ENCODE results near the gene EFNB2. TPM values are rescaled to one million over a fixed set of nuclear protein-coding genes. Genes with fewer than 3 reads are reported as not detected.

The EFNB2 gene
- total and polyA plus RNA-seq, 11 donors = 7.3 to 20.2 (median 12.7) TPM

DNA sequence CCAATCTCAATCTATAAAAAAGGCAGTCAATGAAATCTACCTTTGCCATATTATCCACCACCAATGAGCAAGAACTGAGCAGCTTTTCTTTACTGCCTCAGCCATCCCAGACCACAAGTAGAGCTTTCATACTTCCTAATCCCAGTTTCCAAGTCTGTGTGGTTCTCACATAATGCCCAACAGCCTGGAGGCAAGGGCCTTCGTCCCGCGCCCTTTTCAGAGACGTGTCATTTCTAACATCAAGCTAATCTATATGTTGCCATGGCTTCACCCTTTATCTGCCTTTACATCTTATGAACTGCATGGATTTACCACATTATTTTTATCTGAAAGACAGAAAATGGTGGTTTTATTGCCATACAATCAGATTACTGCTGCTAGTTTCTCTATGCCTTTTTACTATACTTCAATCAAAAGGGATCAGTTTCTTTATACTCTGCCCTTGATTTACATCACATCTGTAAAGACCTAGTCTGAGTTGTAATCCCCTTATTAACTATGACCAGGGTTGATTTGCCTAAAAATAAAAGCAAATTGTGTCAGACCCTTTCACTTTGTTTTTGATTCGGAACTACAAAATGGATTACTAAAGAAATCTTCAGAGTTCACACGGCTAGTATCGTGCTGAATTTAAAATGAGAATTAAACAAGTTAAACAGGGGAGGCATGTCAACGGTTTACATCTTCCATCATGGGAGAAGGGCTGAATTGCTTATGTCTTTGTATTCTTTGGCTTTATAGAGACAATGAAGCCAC is 5.9 kb downstream of the EFNB2 start:
- Histone ChIP-seq H3K27me3 (peaks cover 0 to 30% (median 0%) of the 10 kb centered on the region in 9 donors), H3K4me3 (peak overlapping the region in 6 of 12 donors; percentile 59 to 83 (median 74)), H3K27ac (peak overlapping the region in 6 of 12 donors; percentile 4 to 46 (median 30)), H3K9me3 (no peaks in the 10 kb centered on the region), H3K36me3 (no peaks in the 10 kb centered on the region), H3K4me1 (peaks cover 0 to 25% (median 3%) of the 10 kb centered on the region in 12 donors)
- ATAC-seq = no peak
- intact Hi-C loops (cut with DNase I) = loop anchor here (5.0 to 10.0 kb wide), 13 partner anchors 175 to 1957 kb away; no protein-coding TSS in a partner anchor
- WGBS, 4 donors = 76 to 88% (median 82%) methylated on average over 8 of the region's 8 CpGs
- TF ChIP-seq POLR2A (IDR thresholded peaks at IDR 0.05) = no peak
- TF ChIP-seq, protein P1, sequence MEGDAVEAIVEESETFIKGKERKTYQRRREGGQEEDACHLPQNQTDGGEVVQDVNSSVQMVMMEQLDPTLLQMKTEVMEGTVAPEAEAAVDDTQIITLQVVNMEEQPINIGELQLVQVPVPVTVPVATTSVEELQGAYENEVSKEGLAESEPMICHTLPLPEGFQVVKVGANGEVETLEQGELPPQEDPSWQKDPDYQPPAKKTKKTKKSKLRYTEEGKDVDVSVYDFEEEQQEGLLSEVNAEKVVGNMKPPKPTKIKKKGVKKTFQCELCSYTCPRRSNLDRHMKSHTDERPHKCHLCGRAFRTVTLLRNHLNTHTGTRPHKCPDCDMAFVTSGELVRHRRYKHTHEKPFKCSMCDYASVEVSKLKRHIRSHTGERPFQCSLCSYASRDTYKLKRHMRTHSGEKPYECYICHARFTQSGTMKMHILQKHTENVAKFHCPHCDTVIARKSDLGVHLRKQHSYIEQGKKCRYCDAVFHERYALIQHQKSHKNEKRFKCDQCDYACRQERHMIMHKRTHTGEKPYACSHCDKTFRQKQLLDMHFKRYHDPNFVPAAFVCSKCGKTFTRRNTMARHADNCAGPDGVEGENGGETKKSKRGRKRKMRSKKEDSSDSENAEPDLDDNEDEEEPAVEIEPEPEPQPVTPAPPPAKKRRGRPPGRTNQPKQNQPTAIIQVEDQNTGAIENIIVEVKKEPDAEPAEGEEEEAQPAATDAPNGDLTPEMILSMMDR (IDR thresholded peaks at IDR 0.05) = no peak
- DNase-seq = no peak

DNA sequence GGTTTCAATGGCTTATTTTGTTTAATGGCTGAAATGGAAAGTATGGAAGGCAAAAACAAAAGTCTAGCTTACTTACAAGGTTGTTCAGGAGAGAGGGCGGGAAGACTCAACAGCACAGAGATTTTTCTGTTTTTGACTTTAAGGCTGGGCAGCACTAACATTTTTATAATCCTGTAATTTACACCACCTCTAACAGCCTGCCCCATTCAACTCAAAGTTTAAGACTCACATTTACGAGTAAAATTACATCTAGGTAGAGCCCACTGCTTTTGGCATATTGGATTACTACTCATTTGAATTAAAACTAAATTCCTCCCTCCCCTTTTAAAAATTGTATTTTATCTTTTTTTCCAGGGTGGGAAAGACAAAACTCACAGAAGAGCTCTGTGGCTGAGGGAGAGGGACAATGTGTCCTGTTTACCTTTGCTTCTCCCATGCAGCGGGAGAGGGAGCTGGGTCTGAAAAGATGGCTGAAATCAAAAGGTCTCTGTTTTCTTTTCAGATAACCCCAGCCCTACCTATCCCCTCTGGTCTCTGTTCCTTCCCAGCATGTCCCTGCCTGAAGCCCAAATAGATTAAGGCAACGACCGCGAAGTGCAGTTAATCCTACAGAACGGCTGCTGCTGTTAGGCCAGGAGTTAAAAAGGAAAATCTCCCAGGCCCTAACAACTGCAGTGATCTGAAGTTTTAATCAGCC is 6.6 kb downstream of the EFNB2 start:
- ATAC-seq (no peak), DNase-seq (no peak)
- Histone ChIP-seq H3K4me3 (peak overlapping the region in 6 of 12 donors; percentile 59 to 83 (median 74)), H3K9me3 (no peaks in the 10 kb centered on the region), H3K27ac (peak overlapping the region in 1 of 12 donors; percentile 39), H3K4me1 (peaks cover 0 to 25% (median 4%) of the 10 kb centered on the region in 12 donors), H3K36me3 (no peaks in the 10 kb centered on the region), H3K27me3 (peaks cover 0 to 22% (median 0%) of the 10 kb centered on the region in 9 donors)
- 87 to 89% (median 88%) methylated on average over 7 of the region's 7 CpGs for WGBS, 4 donors
- intact Hi-C loops (cut with DNase I) = loop anchor here in 5 of 10 donors (10.0 kb wide), 4 partner anchors 444 to 1954 kb away; no protein-coding TSS in a partner anchor
- TF ChIP-seq, protein P1 (IDR thresholded peaks at IDR 0.05) = no peak
- TF ChIP-seq POLR2A (IDR thresholded peaks at IDR 0.05) = no peak

DNA sequence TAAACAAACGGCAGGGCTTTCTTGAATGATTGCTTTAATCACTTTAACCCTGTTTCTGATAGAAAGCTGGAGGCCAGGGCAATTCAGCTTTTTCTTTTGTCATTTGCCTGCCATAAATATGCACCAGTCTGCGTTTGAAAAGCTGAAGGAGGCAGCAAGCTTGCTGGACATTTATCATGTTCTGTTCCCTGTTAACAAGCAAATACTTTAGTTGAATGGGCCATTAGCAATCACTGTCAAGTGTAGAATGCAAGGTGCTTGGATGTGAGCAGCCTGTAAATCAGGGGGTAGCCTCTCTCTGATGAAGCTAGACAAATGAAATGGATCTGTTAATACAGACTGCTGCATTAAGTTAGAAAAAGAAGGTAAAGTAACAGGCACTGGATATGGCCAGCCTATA is 7.6 kb downstream of the EFNB2 start:
- Histone ChIP-seq H3K36me3 (no peaks in the 10 kb centered on the region), H3K27me3 (peaks cover 0 to 16% (median 0%) of the 10 kb centered on the region in 9 donors), H3K9me3 (no peaks in the 10 kb centered on the region), H3K4me1 (peaks cover 0 to 34% (median 3%) of the 10 kb centered on the region in 12 donors), H3K4me3 (peak overlapping the region in 2 of 12 donors; percentile 6 to 74), H3K27ac (no peak overlapping the region)
- ATAC-seq (no peak), DNase-seq (no peak)
- 42 to 61% (median 49%) methylated on average over 2 of the region's 2 CpGs for WGBS, 4 donors
- intact Hi-C loops (cut with DNase I) = loop anchor here in 5 of 10 donors (10.0 kb wide), 4 partner anchors 443 to 1953 kb away; no protein-coding TSS in a partner anchor
- TF ChIP-seq, protein P1 (IDR thresholded peaks at IDR 0.05) = no peak
- TF ChIP-seq POLR2A (IDR thresholded peaks at IDR 0.05) = no peak

DNA sequence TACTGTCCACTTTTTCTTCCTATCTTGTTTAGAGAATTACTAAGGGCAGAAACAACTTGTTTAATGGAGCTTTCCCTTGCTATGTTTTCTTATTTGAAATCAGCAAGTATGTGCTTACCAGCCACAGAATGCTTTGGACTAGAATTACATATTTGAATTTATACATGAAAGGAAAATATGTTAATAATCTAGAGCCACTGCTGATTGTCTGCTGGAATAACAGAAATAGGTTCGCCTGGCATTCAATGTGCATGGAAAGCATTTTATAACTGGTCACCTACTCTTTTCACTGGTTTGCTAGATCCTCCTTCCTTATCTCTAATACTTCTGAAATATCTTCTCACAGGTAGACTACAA is 8.0 kb downstream of the EFNB2 start:
- 83 to 97% (median 91%) methylated on average over 1 of the region's 1 CpG for WGBS, 4 donors
- ATAC-seq (no peak), DNase-seq (no peak)
- Histone ChIP-seq H3K27me3 (peaks cover 0 to 12% (median 0%) of the 10 kb centered on the region in 9 donors), H3K36me3 (no peaks in the 10 kb centered on the region), H3K9me3 (no peaks in the 10 kb centered on the region), H3K4me3 (peak overlapping the region in 2 of 12 donors; percentile 6 to 74), H3K27ac (no peak overlapping the region), H3K4me1 (peaks cover 0 to 33% (median 3%) of the 10 kb centered on the region in 12 donors)
- intact Hi-C loops (cut with DNase I) = loop anchor here in 5 of 10 donors (10.0 kb wide), 4 partner anchors 443 to 1953 kb away; no protein-coding TSS in a partner anchor
- no peak for TF ChIP-seq POLR2A (IDR thresholded peaks at IDR 0.05)
- TF ChIP-seq, protein P1 (IDR thresholded peaks at IDR 0.05) = no peak
